ENCODE measurements around the gene SLC30A5.

SLC30A5 gene

GRCh38 chr5:69167929-69168328 lies 74.1 kb downstream of the SLC30A5 start:
- no peak for DNase-seq

- peak in 1 of 3 donors; percentile 25 for DNase-seq
Observed at GRCh38 chr5:69170495-69170894, 76.7 kb downstream of the SLC30A5 start.

GRCh38 chr5:69170969-69171368 lies 77.2 kb downstream of the SLC30A5 start:
- DNase-seq: no peak

Data from suppressor macrophage treated with lipopolysaccharide for 1 hour (primary cell).